ENCODE data around the gene RANGAP1.

GRCh38 chr22:41217553-41218157 is 68.3 kb downstream of the RANGAP1 start:
- TF ChIP-seq POLR2A (IDR thresholded peaks at IDR 0.05) = peak in 2 of 4 donors; percentile 14 to 44
- TF ChIP-seq EP300 (IDR thresholded peaks at IDR 0.05) = no peak
- no peak for TF ChIP-seq CTCF (IDR thresholded peaks at IDR 0.05)
